DND-41 (cell line): ENCODE measurements around the gene CKB.

Source experiments
- ATAC-seq: fragments of 200-7000 bp; cut with Tn5 transposase; 3 replicates; pipeline ENCODE4 v1.9.1; 2021; ENCODE audit warnings: low read depth; ENCODE audit not compliant: insufficient read depth
- DNase-seq: peaks from one replicate; pipeline ENCODE4 v3.0.0-alpha.2; 2020
- H2AFZ ChIP-seq: 2 replicates; pipeline ENCODE4 v1.6.0; 2012; ENCODE audit warnings: low read depth, low read length
- H3K27ac ChIP-seq: 2 replicates; pipeline ENCODE4 v1.5.1; 2012; ENCODE audit warnings: low read length, inconsistent platforms
- H3K27me3 ChIP-seq: fragments of 200-600 bp; sonication (generic); 2 replicates; pipeline ENCODE4 v1.6.0; 2012; ENCODE audit warnings: low read length, mild to moderate bottlenecking, inconsistent platforms; ENCODE audit not compliant: insufficient read depth, poor library complexity
- H3K36me3 ChIP-seq: 2 replicates; pipeline ENCODE4 v1.5.1; 2012; ENCODE audit warnings: low read length, inconsistent platforms; ENCODE audit not compliant: insufficient read depth
- H3K4me1 ChIP-seq: 2 replicates; pipeline ENCODE4 v1.5.1; 2012; ENCODE audit warnings: mild to moderate bottlenecking, low read length; ENCODE audit not compliant: insufficient read depth
- H3K4me2 ChIP-seq: 2 replicates; pipeline ENCODE4 v1.6.0; 2012; ENCODE audit warnings: mild to moderate bottlenecking, moderate library complexity, low read length, inconsistent platforms; ENCODE audit not compliant: insufficient read depth
- H3K4me3 ChIP-seq, 2 experiments: fragments of 200-600 bp in 1 of 2; shearing (Covaris generic) in 1 of 2; 2 replicates each; pipeline ENCODE4 v1.5.1; 2012 to 2016; ENCODE audit warnings: inconsistent platforms in 2 of 2, low read length in 2 of 2, mild to moderate bottlenecking in 2 of 2, low read depth in 1 of 2, moderate library complexity in 1 of 2
- H3K79me2 ChIP-seq: 2 replicates; pipeline ENCODE4 v1.6.0; 2012; ENCODE audit warnings: low read length, inconsistent platforms; ENCODE audit not compliant: insufficient read depth
- H3K9ac ChIP-seq: 2 replicates; pipeline ENCODE4 v1.6.0; 2012; ENCODE audit warnings: low read depth, mild to moderate bottlenecking, inconsistent platforms, low read length, moderate library complexity
- H3K9me3 ChIP-seq: 2 replicates; pipeline ENCODE4 v1.5.1; 2012; ENCODE audit warnings: low read length, moderate library complexity, mild to moderate bottlenecking, inconsistent platforms; ENCODE audit not compliant: insufficient read depth, severe bottlenecking
- H4K20me1 ChIP-seq: 2 replicates; pipeline ENCODE4 v1.6.0; 2012; ENCODE audit warnings: low read length; ENCODE audit not compliant: insufficient read depth
- CTCF ChIP-seq: IDR thresholded peaks from 2 replicates; pipeline ENCODE4 v1.5.1; 2012; ENCODE audit warnings: borderline replicate concordance, low read length, moderate library complexity, mild to moderate bottlenecking; ENCODE audit not compliant: poor library complexity, severe bottlenecking; ENCODE audit errors: extremely low read depth
- EZH2 ChIP-seq: IDR thresholded peaks from 3 replicates; pipeline ENCODE4 v1.6.1; 2012; ENCODE audit warnings: borderline replicate concordance, low read depth, mild to moderate bottlenecking, moderate library complexity, low read length, inconsistent platforms; ENCODE audit not compliant: severe bottlenecking

CKB gene

GRCh38 chr14:103476065-103476464 is 46.6 kb downstream of the CKB start:
- Histone ChIP-seq H3K27ac (no peak overlapping the region), H3K4me1 (no peaks in the 10 kb centered on the region), H3K27me3 (no peaks in the 10 kb centered on the region), H3K4me3 (no peak overlapping the region), H3K9ac (no peak overlapping the region), H2AFZ (no peak overlapping the region), H4K20me1 (peaks cover 3% of the 10 kb centered on the region; the same call in 1 of the 2 replicates), H3K4me2 (no peak overlapping the region), H3K9me3 (no peaks in the 10 kb centered on the region), H3K36me3 (peaks cover 65% of the 10 kb centered on the region), H3K79me2 (no peaks in the 10 kb centered on the region)
- no peak for TF ChIP-seq EZH2
- no peak for TF ChIP-seq CTCF
- DNase-seq (no peak), ATAC-seq (no peak; the same call in 2 of the 3 replicates)

- Histone ChIP-seq H3K4me2 (no peak overlapping the region), H2AFZ (no peak overlapping the region), H3K36me3 (peaks cover 63% of the 10 kb centered on the region), H3K4me3 (no peak overlapping the region), H3K27me3 (no peaks in the 10 kb centered on the region), H3K9me3 (no peaks in the 10 kb centered on the region), H3K4me1 (no peaks in the 10 kb centered on the region), H3K27ac (no peak overlapping the region), H3K79me2 (no peaks in the 10 kb centered on the region), H3K9ac (no peak overlapping the region), H4K20me1 (peaks cover 3% of the 10 kb centered on the region; the same call in 1 of the 2 replicates)
- DNase-seq: no peak
- no peak for ATAC-seq
- no peak for TF ChIP-seq EZH2
- TF ChIP-seq CTCF: no peak
These were observed 47.7 kb downstream of the CKB start for GRCh38 chr14:103474893-103475292.

- no peak overlapping the region for H3K4me2 ChIP-seq
- ATAC-seq (no peak), DNase-seq (no peak)
- TF ChIP-seq CTCF: no peak
- no peak for TF ChIP-seq EZH2
- H3K4me1 ChIP-seq: no peaks in the 10 kb centered on the region
- H3K27me3 ChIP-seq: no peaks in the 10 kb centered on the region
- H3K79me2 ChIP-seq: no peaks in the 10 kb centered on the region
- H3K9me3 ChIP-seq: no peaks in the 10 kb centered on the region
- H3K4me3 ChIP-seq: no peak overlapping the region
- H3K36me3 ChIP-seq: peaks cover 73% of the 10 kb centered on the region
- H4K20me1 ChIP-seq: peaks cover 3% of the 10 kb centered on the region; the same call in 1 of the 2 replicates
- no peak overlapping the region for H2AFZ ChIP-seq
- H3K27ac ChIP-seq: no peak overlapping the region
- no peak overlapping the region for H3K9ac ChIP-seq
These were observed 49.7 kb downstream of the CKB start for GRCh38 chr14:103472939-103473338.
